ENCODE data around the gene ETHE1.

DNA sequence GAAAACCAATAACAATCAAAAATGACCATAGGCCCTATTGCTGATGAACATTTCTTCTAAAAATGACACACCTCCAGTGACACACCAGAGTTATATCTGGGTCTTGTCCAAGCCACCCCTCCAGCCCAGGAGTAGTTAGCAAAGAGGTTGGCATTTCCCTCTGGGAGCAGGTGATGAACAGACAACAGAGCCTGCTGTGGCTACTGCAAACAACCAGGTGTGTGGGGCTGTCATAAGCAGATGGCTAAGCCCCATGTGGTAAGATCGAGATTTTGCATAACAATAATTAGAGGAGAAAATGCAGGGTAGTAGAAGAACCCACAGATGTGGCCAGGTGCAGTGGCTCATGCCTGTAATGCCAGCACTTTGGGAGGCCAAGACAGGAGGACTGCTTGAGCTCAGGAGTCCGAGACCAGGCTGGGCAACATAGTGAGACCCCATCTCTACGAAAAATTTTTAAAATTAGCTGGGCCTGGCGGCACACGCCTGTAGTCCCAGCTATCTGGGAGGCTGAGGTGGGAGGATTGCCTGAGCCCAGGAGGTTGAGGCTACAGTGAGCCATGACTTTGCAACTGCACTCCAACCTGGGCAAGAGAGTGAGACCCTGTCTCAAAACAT, 43.3 kb upstream of the ETHE1 start:
- TF ChIP-seq, protein P1, sequence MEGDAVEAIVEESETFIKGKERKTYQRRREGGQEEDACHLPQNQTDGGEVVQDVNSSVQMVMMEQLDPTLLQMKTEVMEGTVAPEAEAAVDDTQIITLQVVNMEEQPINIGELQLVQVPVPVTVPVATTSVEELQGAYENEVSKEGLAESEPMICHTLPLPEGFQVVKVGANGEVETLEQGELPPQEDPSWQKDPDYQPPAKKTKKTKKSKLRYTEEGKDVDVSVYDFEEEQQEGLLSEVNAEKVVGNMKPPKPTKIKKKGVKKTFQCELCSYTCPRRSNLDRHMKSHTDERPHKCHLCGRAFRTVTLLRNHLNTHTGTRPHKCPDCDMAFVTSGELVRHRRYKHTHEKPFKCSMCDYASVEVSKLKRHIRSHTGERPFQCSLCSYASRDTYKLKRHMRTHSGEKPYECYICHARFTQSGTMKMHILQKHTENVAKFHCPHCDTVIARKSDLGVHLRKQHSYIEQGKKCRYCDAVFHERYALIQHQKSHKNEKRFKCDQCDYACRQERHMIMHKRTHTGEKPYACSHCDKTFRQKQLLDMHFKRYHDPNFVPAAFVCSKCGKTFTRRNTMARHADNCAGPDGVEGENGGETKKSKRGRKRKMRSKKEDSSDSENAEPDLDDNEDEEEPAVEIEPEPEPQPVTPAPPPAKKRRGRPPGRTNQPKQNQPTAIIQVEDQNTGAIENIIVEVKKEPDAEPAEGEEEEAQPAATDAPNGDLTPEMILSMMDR (IDR thresholded peaks at IDR 0.05; ENCODE audit: insufficient read depth, low read length, poor library complexity, severe bottlenecking): no peak
- TF ChIP-seq EZH2phosphoT487 (conservative IDR thresholded peaks at IDR 0.05; ENCODE audit: low read length): no peak

Data from SU-DHL-6 (cell line).